ENCODE data around the gene COL6A2. TPM values are rescaled to one million over a fixed set of nuclear protein-coding genes. Genes with fewer than 3 reads are reported as not detected.
"Not testable (repeated sequence)": the region's sequence is repeated elsewhere in the genome, so short reads cannot be mapped to it uniquely, and the experiment has no call there.

The COL6A2 gene
- total and polyA plus RNA-seq, 10 of the 15 experiments (the other 5 are each of a cell fraction or from before 2014, with no cell fraction given): 0.16 to 1.3 (median 0.34) TPM; not detected in 7

- WGBS (ENCODE audit: insufficient coverage, insufficient replicate concordance, low lambda C conversion rate, missing lambda C conversion rate): 55% methylated on average over 12 of the region's 12 CpGs
- Histone ChIP-seq H3K9me3 (replicated peaks; ENCODE audit: control insufficient read depth, insufficient read depth, low read length) (no peaks in the 10 kb centered on the region; the same call in 2 of the 3 replicates), H2AFZ (ENCODE audit: control insufficient read depth, low read depth, low read length) (no peak overlapping the region), H3K4me1 (ENCODE audit: control insufficient read depth, insufficient read depth, low read length) (peaks cover 3% of the 10 kb centered on the region; the same call in 1 of the 2 replicates), H3K27me3 (replicated peaks in 1 of 2; ENCODE audit: control insufficient read depth in 2 of 2, insufficient read depth in 2 of 2, low read length in 1 of 2) (no peaks in the 10 kb centered on the region), H3K4me3 (no peak overlapping the region), H3K4me2 (ENCODE audit: control insufficient read depth, insufficient read depth) (no peak overlapping the region), H3K36me3 (ENCODE audit: control insufficient read depth in 2 of 2, insufficient read depth in 2 of 2, low read length in 1 of 2) (no peaks in the 10 kb centered on the region), H3K79me2 (ENCODE audit: control insufficient read depth, insufficient read depth, low read length) (no peaks in the 10 kb centered on the region), H3K9ac (ENCODE audit: control insufficient read depth, insufficient read depth, low read length) (no peak overlapping the region), H4K20me1 (ENCODE audit: control insufficient read depth, insufficient read depth) (no peaks in the 10 kb centered on the region), H3K27ac (ENCODE audit: control insufficient read depth, insufficient read depth) (no peak overlapping the region)
- TF ChIP-seq CEBPB (IDR thresholded peaks at IDR 0.05; ENCODE audit: borderline replicate concordance in 1 of 2, low read depth in 2 of 2, low read length in 2 of 2) (no peak), PRDM15 (CRISPR knock-in tag; IDR thresholded peaks at IDR 0.05) (no peak), RELA (IDR thresholded peaks at IDR 0.05; ENCODE audit: borderline replicate concordance, partially characterized antibody) (no peak), SREBF2 (IDR thresholded peaks at IDR 0.05; ENCODE audit: low read length) (no peak), CHD1 (IDR thresholded peaks at IDR 0.05; ENCODE audit: low read depth, low read length) (no peak), IRF5 (IDR thresholded peaks at IDR 0.05; ENCODE audit: borderline replicate concordance) (no peak), MYC (IDR thresholded peaks at IDR 0.05; ENCODE audit: insufficient read depth, insufficient read length, insufficient replicate concordance, low read length, severe bottlenecking) (no peak), IRF4 (IDR thresholded peaks at IDR 0.05; ENCODE audit: low read depth, low read length) (no peak), CREB1 (IDR thresholded peaks at IDR 0.05; ENCODE audit: low read depth) (no peak), SMC3 (IDR thresholded peaks at IDR 0.05; ENCODE audit: borderline replicate concordance, low read length) (no peak), SUZ12 (IDR thresholded peaks at IDR 0.05; ENCODE audit: unreplicated experiment) (no peak)
- ChIA-PET POLR2A (no interaction called here), SMC1A (ENCODE audit: uncharacterized antibody, unreplicated experiment) (no interaction called here), RAD21 (ENCODE audit: unreplicated experiment) (no interaction called here), CTCF (no interaction called here)
- intact Hi-C loops (cut with micrococcal nuclease; ENCODE audit: unreplicated experiment): no loop called here
- ATAC-seq (no peak), FAIRE-seq (no peak), DNase-seq (ENCODE audit: low read depth, low spot score) (no peak)
- no TSS peak for BruUV-seq (replicated peaks)
- in situ Hi-C loops (cut with MboI): no loop called here
These were observed 38.7 kb upstream of the COL6A2 start for GRCh38 chr21:46059195-46059594.

DNA sequence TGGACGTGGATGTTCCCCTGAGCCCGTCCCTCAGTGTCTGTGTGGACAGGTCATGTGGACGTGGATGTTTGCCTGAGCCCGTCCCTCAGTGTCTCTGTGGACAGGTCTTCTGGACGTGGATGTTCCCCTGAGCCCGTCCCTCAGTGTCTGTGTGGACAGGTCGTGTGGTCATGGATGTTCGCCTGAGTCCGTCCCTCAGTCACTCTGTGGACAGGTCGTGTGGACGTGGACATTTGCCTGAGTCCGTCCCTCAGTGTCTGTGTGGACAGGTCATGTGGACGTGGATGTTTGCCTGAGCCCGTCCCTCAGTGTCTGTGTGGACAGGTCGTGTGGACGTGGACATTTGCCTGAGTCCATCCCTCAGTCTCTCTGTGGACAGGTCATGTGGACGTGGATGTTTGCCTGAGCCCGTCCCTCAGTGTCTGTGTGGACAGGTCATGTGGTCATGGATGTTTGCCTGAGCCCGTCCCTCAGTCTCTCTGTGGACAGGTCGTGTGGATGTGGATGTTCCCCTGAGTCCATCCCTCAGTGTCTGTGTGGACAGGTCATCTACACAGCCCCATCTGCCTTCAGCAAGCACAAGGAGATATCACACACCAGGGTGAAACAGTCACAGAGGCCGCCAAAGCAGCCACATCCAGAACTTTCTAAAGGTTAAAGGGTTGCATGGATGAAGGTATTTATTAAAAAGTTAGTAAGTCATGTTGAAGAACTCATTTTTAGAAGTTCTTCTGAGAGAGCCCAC lies 38.0 kb upstream of the COL6A2 start:
- DNase-seq (ENCODE audit: low read depth, low spot score); H3K4me3 ChIP-seq; CTCF ChIA-PET; RAD21 ChIA-PET (ENCODE audit: unreplicated experiment); H3K36me3 ChIP-seq (ENCODE audit: control insufficient read depth in 2 of 2, insufficient read depth in 2 of 2, low read length in 1 of 2); intact Hi-C loops (cut with micrococcal nuclease; ENCODE audit: unreplicated experiment); H3K9ac ChIP-seq (ENCODE audit: control insufficient read depth, insufficient read depth, low read length); H3K27me3 ChIP-seq (replicated peaks in 1 of 2; ENCODE audit: control insufficient read depth in 2 of 2, insufficient read depth in 2 of 2, low read length in 1 of 2); SMC1A ChIA-PET (ENCODE audit: uncharacterized antibody, unreplicated experiment); FAIRE-seq; H3K4me1 ChIP-seq (ENCODE audit: control insufficient read depth, insufficient read depth, low read length); H3K9me3 ChIP-seq (replicated peaks; ENCODE audit: control insufficient read depth, insufficient read depth, low read length); POLR2A ChIA-PET; H2AFZ ChIP-seq (ENCODE audit: control insufficient read depth, low read depth, low read length); ATAC-seq; H4K20me1 ChIP-seq (ENCODE audit: control insufficient read depth, insufficient read depth); in situ Hi-C loops (cut with MboI); H3K27ac ChIP-seq (ENCODE audit: control insufficient read depth, insufficient read depth); BruUV-seq (replicated peaks); H3K79me2 ChIP-seq (ENCODE audit: control insufficient read depth, insufficient read depth, low read length); H3K4me2 ChIP-seq (ENCODE audit: control insufficient read depth, insufficient read depth): not testable (repeated sequence)
- 28% methylated on average over 21 of the region's 21 CpGs for WGBS (ENCODE audit: insufficient coverage, insufficient replicate concordance, low lambda C conversion rate, missing lambda C conversion rate)
